ENCODE results near the gene CCDC175. TPM values are rescaled to one million over a fixed set of nuclear protein-coding genes. Genes with fewer than 3 reads are reported as not detected.

Gene CCDC175
- total RNA-seq, 4 donors from 2014 or later, result not detected

- H3K36me3 ChIP-seq, result peaks cover 0 to 15% of the 10 kb centered on the region in 2 donors
- H3K9me3 ChIP-seq, result no peaks in the 10 kb centered on the region
- ATAC-seq (peak; percentile 93 to 94), DNase-seq (peak; percentile 95)
- H3K27me3 ChIP-seq, result no peaks in the 10 kb centered on the region
- peak within 1 kb of the TSS; percentile 89 to 95 (median 94) for H3K27ac ChIP-seq
- in situ Hi-C loops (cut with MboI; ENCODE audit: low sequenced_read_pairs in 4 of 4) (no loop called here), intact Hi-C loops (cut with DNase I; ENCODE audit: low total_unique reads) (loop anchor here (2.0 to 5.0 kb wide), 3 partner anchors 17 to 698 kb away; partner anchors contain the start of gene GPR135)
- peak within 1 kb of the TSS; percentile 90 to 95 (median 92) for H3K4me3 ChIP-seq
- peak; percentile 79 to 83 for TF ChIP-seq POLR2A (IDR thresholded peaks at IDR 0.05)
- TF ChIP-seq, protein P1, sequence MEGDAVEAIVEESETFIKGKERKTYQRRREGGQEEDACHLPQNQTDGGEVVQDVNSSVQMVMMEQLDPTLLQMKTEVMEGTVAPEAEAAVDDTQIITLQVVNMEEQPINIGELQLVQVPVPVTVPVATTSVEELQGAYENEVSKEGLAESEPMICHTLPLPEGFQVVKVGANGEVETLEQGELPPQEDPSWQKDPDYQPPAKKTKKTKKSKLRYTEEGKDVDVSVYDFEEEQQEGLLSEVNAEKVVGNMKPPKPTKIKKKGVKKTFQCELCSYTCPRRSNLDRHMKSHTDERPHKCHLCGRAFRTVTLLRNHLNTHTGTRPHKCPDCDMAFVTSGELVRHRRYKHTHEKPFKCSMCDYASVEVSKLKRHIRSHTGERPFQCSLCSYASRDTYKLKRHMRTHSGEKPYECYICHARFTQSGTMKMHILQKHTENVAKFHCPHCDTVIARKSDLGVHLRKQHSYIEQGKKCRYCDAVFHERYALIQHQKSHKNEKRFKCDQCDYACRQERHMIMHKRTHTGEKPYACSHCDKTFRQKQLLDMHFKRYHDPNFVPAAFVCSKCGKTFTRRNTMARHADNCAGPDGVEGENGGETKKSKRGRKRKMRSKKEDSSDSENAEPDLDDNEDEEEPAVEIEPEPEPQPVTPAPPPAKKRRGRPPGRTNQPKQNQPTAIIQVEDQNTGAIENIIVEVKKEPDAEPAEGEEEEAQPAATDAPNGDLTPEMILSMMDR (IDR thresholded peaks at IDR 0.05 in 4 of 5, conservative IDR thresholded peaks at IDR 0.05 in 1 of 5), result peak; percentile 58 to 78 (median 73)
- peaks cover 33 to 37% of the 10 kb centered on the region in 2 donors for H3K4me1 ChIP-seq
Observed at GRCh38 chr14:59483819-59484638, 92.6 kb downstream of the CCDC175 start, which contains the start of the genes JKAMP and L3HYPDH. TSS of gene JKAMP (plus strand) at chr14:59484517. CDS start at chr14:59484590, 73 bp downstream. TSS of gene L3HYPDH (minus strand) at chr14:59484408. CDS start at chr14:59484316, 92 bp downstream.

GRCh38 chr14:59483363-59483762 is 93.2 kb downstream of the CCDC175 start:
- Histone ChIP-seq H3K36me3 (peaks cover 0 to 15% of the 10 kb centered on the region in 2 donors), H3K9me3 (no peaks in the 10 kb centered on the region), H3K27ac (peak overlapping the region; percentile 89 to 95 (median 94)), H3K27me3 (no peaks in the 10 kb centered on the region), H3K4me3 (peak overlapping the region; percentile 90 to 95 (median 92)), H3K4me1 (peaks cover 33 to 37% of the 10 kb centered on the region in 2 donors)
- TF ChIP-seq POLR2A (IDR thresholded peaks at IDR 0.05), result no peak
- TF ChIP-seq, protein P1 (IDR thresholded peaks at IDR 0.05 in 4 of 5, conservative IDR thresholded peaks at IDR 0.05 in 1 of 5), result no peak
- in situ Hi-C loops (cut with MboI; ENCODE audit: low sequenced_read_pairs in 4 of 4), result no loop called here
- ATAC-seq (peak in 1 of 2 donors; percentile 15), DNase-seq (no peak)
- intact Hi-C loops (cut with DNase I; ENCODE audit: low total_unique reads), result loop anchor here (2.0 to 5.0 kb wide), 2 partner anchors 19 to 699 kb away; partner anchors contain the start of gene GPR135

- H3K27ac ChIP-seq, result peak overlapping the region; percentile 89 to 95 (median 94)
- H3K27me3 ChIP-seq, result no peaks in the 10 kb centered on the region
- H3K9me3 ChIP-seq, result no peaks in the 10 kb centered on the region
- in situ Hi-C loops (cut with MboI; ENCODE audit: low sequenced_read_pairs in 4 of 4) (no loop called here), intact Hi-C loops (cut with DNase I; ENCODE audit: low total_unique reads) (loop anchor here (2.0 to 5.0 kb wide), 2 partner anchors 18 to 700 kb away; partner anchors contain the start of gene GPR135)
- H3K36me3 ChIP-seq, result peaks cover 0 to 11% of the 10 kb centered on the region in 2 donors
- H3K4me3 ChIP-seq, result peak overlapping the region; percentile 90 to 95 (median 92)
- ATAC-seq (no peak), DNase-seq (no peak)
- H3K4me1 ChIP-seq, result peaks cover 33 to 37% of the 10 kb centered on the region in 2 donors
- TF ChIP-seq, protein P1 (IDR thresholded peaks at IDR 0.05 in 4 of 5, conservative IDR thresholded peaks at IDR 0.05 in 1 of 5), result no peak
Observed at GRCh38 chr14:59482541-59483331, 93.9 kb downstream of the CCDC175 start.

- Histone ChIP-seq H3K4me1 (peaks cover 33 to 37% of the 10 kb centered on the region in 2 donors), H3K4me3 (peak overlapping the region in 3 of 4 donors; percentile 90 to 95 (median 93)), H3K36me3 (peaks cover 0 to 10% of the 10 kb centered on the region in 2 donors), H3K27ac (peak overlapping the region; percentile 89 to 95 (median 94)), H3K27me3 (no peaks in the 10 kb centered on the region), H3K9me3 (no peaks in the 10 kb centered on the region)
- ATAC-seq (no peak), DNase-seq (no peak)
- intact Hi-C loops (cut with DNase I; ENCODE audit: low total_unique reads) (loop anchor here (2.0 to 5.0 kb wide), 2 partner anchors 17 to 700 kb away; partner anchors contain the start of gene GPR135), in situ Hi-C loops (cut with MboI; ENCODE audit: low sequenced_read_pairs in 4 of 4) (no loop called here)
- no peak for TF ChIP-seq POLR2A (IDR thresholded peaks at IDR 0.05)
- TF ChIP-seq, protein P1 (IDR thresholded peaks at IDR 0.05 in 4 of 5, conservative IDR thresholded peaks at IDR 0.05 in 1 of 5), result no peak
Observed at GRCh38 chr14:59481871-59482540, 94.6 kb downstream of the CCDC175 start.

Data from gastrocnemius medialis (tissue), 4 donors.